ENCODE measurements around the gene TMEM72. TPM values are rescaled to one million over a fixed set of nuclear protein-coding genes. Genes with fewer than 3 reads are reported as not detected.

The TMEM72 gene
- total RNA-seq, 1 donor from 2014 or later = not detected

- Mint-ChIP-seq H3K27ac (no peak overlapping the region), H3K27me3 (peaks cover 28% of the 10 kb centered on the region), H3K9me3 (no peaks in the 10 kb centered on the region), H3K4me1 (peaks cover 10% of the 10 kb centered on the region), H3K4me3 (no peak overlapping the region), H3K36me3 (ENCODE audit: low read depth) (no peaks in the 10 kb centered on the region)
- ATAC-seq (ENCODE audit: low read depth) = no peak
- DNase-seq = no peak
- intact Hi-C loops (cut with micrococcal nuclease) = no loop called here
- no peak for TF ChIP-seq CTCF (IDR thresholded peaks at IDR 0.05)
- POLR2A ChIA-PET = no interaction called here
- CTCF ChIA-PET = no interaction called here
Measured at GRCh38 chr10:44882166-44882720, 28.9 kb upstream of the TMEM72 start.

- no peak for TF ChIP-seq CTCF (IDR thresholded peaks at IDR 0.05)
- DNase-seq (no peak), ATAC-seq (ENCODE audit: low read depth) (no peak)
- no peaks in the 10 kb centered on the region for H3K36me3 Mint-ChIP-seq (ENCODE audit: low read depth)
- POLR2A ChIA-PET = no interaction called here
- CTCF ChIA-PET = interaction anchor here (0.6 kb wide), 1 partner anchor 1203 kb away, joined by 3 read pairs; no protein-coding TSS in a partner anchor
- H3K27me3 Mint-ChIP-seq = peaks cover 28% of the 10 kb centered on the region
- no peak overlapping the region for H3K27ac Mint-ChIP-seq
- H3K9me3 Mint-ChIP-seq = no peaks in the 10 kb centered on the region
- intact Hi-C loops (cut with micrococcal nuclease) = no loop called here
- H3K4me1 Mint-ChIP-seq = peaks cover 6% of the 10 kb centered on the region
- H3K4me3 Mint-ChIP-seq = no peak overlapping the region
Measured at GRCh38 chr10:44883593-44884331, 27.4 kb upstream of the TMEM72 start.

- no peaks in the 10 kb centered on the region for H3K9me3 Mint-ChIP-seq
- DNase-seq = no peak
- no peaks in the 10 kb centered on the region for H3K4me1 Mint-ChIP-seq
- H3K36me3 Mint-ChIP-seq (ENCODE audit: low read depth) = no peaks in the 10 kb centered on the region
- no peak overlapping the region for H3K27ac Mint-ChIP-seq
- intact Hi-C loops (cut with micrococcal nuclease) = no loop called here
- TF ChIP-seq CTCF (IDR thresholded peaks at IDR 0.05) = no peak
- no peak overlapping the region for H3K4me3 Mint-ChIP-seq
- H3K27me3 Mint-ChIP-seq = peaks cover 11% of the 10 kb centered on the region
- ChIA-PET CTCF (no interaction called here), POLR2A (no interaction called here)
- ATAC-seq (ENCODE audit: low read depth) = no peak
Measured at GRCh38 chr10:44885710-44886109, 25.4 kb upstream of the TMEM72 start.

GRCh38 chr10:44886966-44887365 is 24.2 kb upstream of the TMEM72 start:
- H3K4me3 Mint-ChIP-seq = no peak overlapping the region
- H3K27me3 Mint-ChIP-seq = peaks cover 7% of the 10 kb centered on the region
- ChIA-PET CTCF (no interaction called here), POLR2A (no interaction called here)
- no peak for DNase-seq
- H3K36me3 Mint-ChIP-seq (ENCODE audit: low read depth) = no peaks in the 10 kb centered on the region
- intact Hi-C loops (cut with micrococcal nuclease) = no loop called here
- H3K27ac Mint-ChIP-seq = no peak overlapping the region
- no peak for TF ChIP-seq CTCF (IDR thresholded peaks at IDR 0.05)
- no peaks in the 10 kb centered on the region for H3K9me3 Mint-ChIP-seq
- H3K4me1 Mint-ChIP-seq = no peaks in the 10 kb centered on the region
- no peak for ATAC-seq (ENCODE audit: low read depth)

- no peak overlapping the region for H3K4me3 Mint-ChIP-seq
- H3K27ac Mint-ChIP-seq = no peak overlapping the region
Measured at GRCh38 chr10:44888886-44889285, 22.3 kb upstream of the TMEM72 start.

More at GRCh38 chr10:44888886-44889285, 22.3 kb upstream of the TMEM72 start:
- POLR2A ChIA-PET = no interaction called here
- intact Hi-C loops (cut with micrococcal nuclease) = no loop called here
- Mint-ChIP-seq H3K27me3 (no peaks in the 10 kb centered on the region), H3K9me3 (no peaks in the 10 kb centered on the region), H3K4me1 (no peaks in the 10 kb centered on the region), H3K36me3 (ENCODE audit: low read depth) (no peaks in the 10 kb centered on the region)
- CTCF ChIA-PET = no interaction called here
- no peak for TF ChIP-seq CTCF (IDR thresholded peaks at IDR 0.05)
- ATAC-seq (ENCODE audit: low read depth) = no peak
- no peak for DNase-seq

Data from activated B cell treated with CpG ODN at 0.5 μM for 24 hours (primary cell).